Measurements from ENCODE around the gene PANX1.

PANX1 gene

GRCh38 chr11:94141511-94142307 lies 13.1 kb downstream of the PANX1 start:
- H3K4me3 ChIP-seq (ENCODE audit: control insufficient read depth, low read depth, low read length), result no peak overlapping the region
- no peak for DNase-seq (ENCODE audit: low read depth)
- no peak for TF ChIP-seq CTCF (conservative IDR thresholded peaks at IDR 0.05; ENCODE audit: control insufficient read depth, insufficient read depth, low read depth, low read length)

- no peak overlapping the region for H3K4me3 ChIP-seq (ENCODE audit: control insufficient read depth, low read depth, low read length)
- no peak for TF ChIP-seq CTCF (conservative IDR thresholded peaks at IDR 0.05; ENCODE audit: control insufficient read depth, insufficient read depth, low read depth, low read length)
- DNase-seq (ENCODE audit: low read depth), result no peak
Measured at GRCh38 chr11:94142308-94143281, 14.0 kb downstream of the PANX1 start.

DNA sequence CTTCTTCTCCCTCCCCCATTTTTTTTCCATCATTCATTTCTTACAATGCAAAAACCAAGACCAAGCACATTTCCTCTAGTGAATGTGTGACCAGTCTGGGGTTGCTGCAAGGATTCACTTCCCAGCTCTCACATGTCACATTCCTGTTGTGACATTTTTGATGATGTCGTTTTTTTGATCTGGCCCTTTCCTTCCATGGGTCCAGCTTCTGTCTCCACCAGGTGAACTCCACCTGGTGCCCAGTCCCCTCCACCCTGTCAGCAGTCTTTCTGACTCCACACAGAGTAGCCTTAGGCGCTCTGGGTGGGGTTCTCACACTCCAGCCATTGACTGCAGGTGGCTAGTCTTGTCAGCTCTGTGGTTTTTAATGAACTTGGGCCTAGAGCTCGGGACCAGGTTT lies 15.6 kb downstream of the PANX1 start:
- H3K4me3 ChIP-seq (ENCODE audit: control insufficient read depth, low read depth, low read length), result no peak overlapping the region
- TF ChIP-seq CTCF (conservative IDR thresholded peaks at IDR 0.05; ENCODE audit: control insufficient read depth, insufficient read depth, low read depth, low read length), result no peak
- DNase-seq (ENCODE audit: low read depth), result no peak

DNA sequence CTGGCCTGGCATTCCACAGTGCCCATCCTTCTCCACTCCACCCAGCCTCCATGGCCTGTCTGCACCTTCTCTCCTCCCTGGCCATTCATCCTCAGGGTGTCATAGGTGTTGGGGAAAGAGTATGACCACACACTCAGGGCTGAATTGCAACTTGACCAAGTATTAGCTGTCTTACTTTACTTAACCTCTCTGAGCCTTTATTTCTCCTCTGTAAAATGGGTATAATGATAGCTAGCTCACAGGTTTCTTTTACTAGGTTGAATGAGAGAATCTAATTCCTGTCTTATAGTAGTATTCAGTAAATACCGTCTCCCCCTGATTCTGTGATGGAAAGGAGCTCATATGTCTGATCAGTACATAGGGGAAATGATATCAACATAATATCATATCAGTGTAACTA lies 16.0 kb downstream of the PANX1 start:
- H3K4me3 ChIP-seq (ENCODE audit: control insufficient read depth, low read depth, low read length), result no peak overlapping the region
- TF ChIP-seq CTCF (conservative IDR thresholded peaks at IDR 0.05; ENCODE audit: control insufficient read depth, insufficient read depth, low read depth, low read length), result no peak
- DNase-seq (ENCODE audit: low read depth), result no peak

- H3K4me3 ChIP-seq (ENCODE audit: control insufficient read depth, low read depth, low read length), result no peak overlapping the region
- TF ChIP-seq CTCF (conservative IDR thresholded peaks at IDR 0.05; ENCODE audit: control insufficient read depth, insufficient read depth, low read depth, low read length), result no peak
- DNase-seq (ENCODE audit: low read depth), result no peak
Measured at GRCh38 chr11:94145431-94145830, 16.8 kb downstream of the PANX1 start.

GRCh38 chr11:94145916-94146315 lies 17.3 kb downstream of the PANX1 start:
- no peak for TF ChIP-seq CTCF (conservative IDR thresholded peaks at IDR 0.05; ENCODE audit: control insufficient read depth, insufficient read depth, low read depth, low read length)
- DNase-seq (ENCODE audit: low read depth), result no peak
- no peak overlapping the region for H3K4me3 ChIP-seq (ENCODE audit: control insufficient read depth, low read depth, low read length)

Data from fibroblast of mammary gland (primary cell).